Measurements from ENCODE around the gene STARD5.

Gene STARD5

GRCh38 chr15:81281766-81282605, 42.0 kb downstream of the STARD5 start:
- DNase-seq = peak in 4 of 42 donors; percentile 6 to 39 (median 12)
- intact Hi-C loops (cut with DNase I) = no loop called here

GRCh38 chr15:81281456-81281735, 42.5 kb downstream of the STARD5 start:
- intact Hi-C loops (cut with DNase I) = no loop called here
- peak in 3 of 42 donors; percentile 1 to 27 (median 4) for DNase-seq

GRCh38 chr15:81280696-81281455, 43.1 kb downstream of the STARD5 start:
- DNase-seq = peak in 3 of 42 donors; percentile 9 to 40 (median 27)
- intact Hi-C loops (cut with DNase I) = no loop called here

- peak in 3 of 42 donors; percentile 13 to 26 (median 15) for DNase-seq
- intact Hi-C loops (cut with DNase I) = no loop called here
Observed at GRCh38 chr15:81279621-81280485, 44.1 kb downstream of the STARD5 start.

GRCh38 chr15:81278306-81279029, 45.5 kb downstream of the STARD5 start:
- intact Hi-C loops (cut with DNase I) = no loop called here

GRCh38 chr15:81277851-81278250, 46.1 kb downstream of the STARD5 start:
- intact Hi-C loops (cut with DNase I) = no loop called here
- DNase-seq = no peak

More at GRCh38 chr15:81278306-81279029, 45.5 kb downstream of the STARD5 start:
- peak in 2 of 42 donors; percentile 9 to 22 for DNase-seq

GRCh38 chr15:81276967-81277366, 47.0 kb downstream of the STARD5 start:
- intact Hi-C loops (cut with DNase I) = no loop called here
- no peak for DNase-seq

- intact Hi-C loops (cut with DNase I) = no loop called here
- DNase-seq = peak in 1 of 42 donors; percentile 27
Observed at GRCh38 chr15:81275711-81276392, 48.1 kb downstream of the STARD5 start.

GRCh38 chr15:81274931-81275707, 48.8 kb downstream of the STARD5 start:
- peak; percentile 62 to 92 (median 83) for DNase-seq
- intact Hi-C loops (cut with DNase I) = loop anchor here (5.0 kb wide), 1 partner anchor 163 kb away; no protein-coding TSS in a partner anchor

- intact Hi-C loops (cut with DNase I) = loop anchor here (5.0 kb wide), 1 partner anchor 162 kb away; no protein-coding TSS in a partner anchor
- DNase-seq = peak in 1 of 42 donors; percentile 22
Observed at GRCh38 chr15:81274255-81274654, 49.7 kb downstream of the STARD5 start.

- intact Hi-C loops (cut with DNase I) = loop anchor here (2.0 to 5.0 kb wide), 2 partner anchors 127 to 162 kb away; no protein-coding TSS in a partner anchor
Observed at GRCh38 chr15:81273855-81274254, 50.1 kb downstream of the STARD5 start.

GRCh38 chr15:81273200-81273599, 50.7 kb downstream of the STARD5 start:
- intact Hi-C loops (cut with DNase I) = loop anchor here (2.0 to 5.0 kb wide), 2 partner anchors 128 to 161 kb away; no protein-coding TSS in a partner anchor
- peak in 1 of 42 donors; percentile 24 for DNase-seq

More at GRCh38 chr15:81273855-81274254, 50.1 kb downstream of the STARD5 start:
- peak in 1 of 42 donors; percentile 3 for DNase-seq

- intact Hi-C loops (cut with DNase I) = loop anchor here (2.0 to 5.0 kb wide), 2 partner anchors 129 to 160 kb away; no protein-coding TSS in a partner anchor
- DNase-seq = peak in 1 of 42 donors; percentile 18
Observed at GRCh38 chr15:81271761-81272644, 51.9 kb downstream of the STARD5 start.

GRCh38 chr15:81270781-81271491, 53.0 kb downstream of the STARD5 start:
- DNase-seq = peak in 25 of 42 donors; percentile 16 to 87 (median 52)
- intact Hi-C loops (cut with DNase I) = loop anchor here (5.0 kb wide), 1 partner anchor 159 kb away; no protein-coding TSS in a partner anchor

- intact Hi-C loops (cut with DNase I) = loop anchor here (5.0 kb wide), 1 partner anchor 158 kb away; no protein-coding TSS in a partner anchor
- DNase-seq = no peak
Observed at GRCh38 chr15:81270188-81270587, 53.8 kb downstream of the STARD5 start.

Data from head of caudate nucleus (tissue), 42 donors.